ENCODE data around the gene NGEF. TPM values are rescaled to one million over a fixed set of nuclear protein-coding genes. Genes with fewer than 3 reads are reported as not detected.

The NGEF gene
- polyA plus RNA-seq, 1 of the 3 experiments (the other 2 are of a cell fraction), result 1.4 TPM

DNA sequence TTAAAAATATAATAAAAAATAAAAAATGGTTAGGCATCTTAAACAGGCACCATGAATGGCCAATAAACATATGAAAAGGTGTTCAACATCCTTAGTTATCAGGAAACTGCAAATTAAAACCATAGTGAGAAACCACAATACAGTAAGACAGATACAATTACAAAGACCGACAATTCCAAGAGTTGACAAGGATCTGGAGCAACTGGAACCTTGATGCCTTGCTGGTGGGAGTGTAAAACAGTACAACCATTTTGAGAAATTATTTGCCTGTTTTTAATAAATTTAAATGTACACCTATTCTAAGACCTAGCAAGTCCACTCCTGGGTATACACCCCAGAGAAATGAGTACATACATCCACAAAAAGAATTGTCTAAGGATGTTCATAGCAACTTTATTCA lies 49.1 kb downstream of the NGEF start:
- Histone ChIP-seq H3K9me3 (no peaks in the 10 kb centered on the region; the same call in 1 of the 2 replicates), H2AFZ (ENCODE audit: low read depth) (no peak overlapping the region), H3K36me3 (replicated peaks in 1 of 2; ENCODE audit: control insufficient read depth in 1 of 2, insufficient read depth in 2 of 2, low read length in 1 of 2) (no peaks in the 10 kb centered on the region), H3K9me2 (no peaks in the 10 kb centered on the region), H3K4me3 (ENCODE audit: low read depth in 2 of 2, low read length in 1 of 2) (no peak overlapping the region), H3K9ac (no peak overlapping the region), H3K27ac (ENCODE audit: low read depth in 2 of 2, low read length in 1 of 2) (no peak overlapping the region), H3K79me2 (ENCODE audit: insufficient read depth) (no peaks in the 10 kb centered on the region), H3F3A (replicated peaks; ENCODE audit: insufficient read depth) (no peaks in the 10 kb centered on the region), H3K4me1 (ENCODE audit: control insufficient read depth in 1 of 2, insufficient read depth in 2 of 2, low read depth in 1 of 2, low read length in 1 of 2) (no peaks in the 10 kb centered on the region), H4K20me1 (ENCODE audit: insufficient read depth) (no peaks in the 10 kb centered on the region), H3K4me2 (no peak overlapping the region), H3K27me3 (ENCODE audit: insufficient read depth) (no peaks in the 10 kb centered on the region; the same call in 1 of the 2 replicates)
- no peak for TF ChIP-seq PBX3 (IDR thresholded peaks at IDR 0.05)
- TF ChIP-seq, protein P1, sequence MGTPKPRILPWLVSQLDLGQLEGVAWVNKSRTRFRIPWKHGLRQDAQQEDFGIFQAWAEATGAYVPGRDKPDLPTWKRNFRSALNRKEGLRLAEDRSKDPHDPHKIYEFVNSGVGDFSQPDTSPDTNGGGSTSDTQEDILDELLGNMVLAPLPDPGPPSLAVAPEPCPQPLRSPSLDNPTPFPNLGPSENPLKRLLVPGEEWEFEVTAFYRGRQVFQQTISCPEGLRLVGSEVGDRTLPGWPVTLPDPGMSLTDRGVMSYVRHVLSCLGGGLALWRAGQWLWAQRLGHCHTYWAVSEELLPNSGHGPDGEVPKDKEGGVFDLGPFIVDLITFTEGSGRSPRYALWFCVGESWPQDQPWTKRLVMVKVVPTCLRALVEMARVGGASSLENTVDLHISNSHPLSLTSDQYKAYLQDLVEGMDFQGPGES (IDR thresholded peaks at IDR 0.05; ENCODE audit: low read depth, low read length), result no peak
- no peak for TF ChIP-seq TEAD4 (IDR thresholded peaks at IDR 0.05; ENCODE audit: borderline replicate concordance, insufficient read depth)
- 23% methylated on average over 1 of the region's 1 CpG for WGBS (ENCODE audit: low lambda C conversion rate)
- no peak for DNase-seq
- ChIA-PET POLR2A (no interaction called here), CTCF (no interaction called here)

GRCh38 chr2:232960862-232961261 lies 52.2 kb downstream of the NGEF start:
- Histone ChIP-seq H3K4me3 (ENCODE audit: low read depth in 2 of 2, low read length in 1 of 2) (no peak overlapping the region), H3K79me2 (ENCODE audit: insufficient read depth) (no peaks in the 10 kb centered on the region), H4K20me1 (ENCODE audit: insufficient read depth) (no peaks in the 10 kb centered on the region), H3K9ac (no peak overlapping the region), H3F3A (replicated peaks; ENCODE audit: insufficient read depth) (no peaks in the 10 kb centered on the region), H3K27me3 (ENCODE audit: insufficient read depth) (no peaks in the 10 kb centered on the region; the same call in 1 of the 2 replicates), H3K9me3 (no peaks in the 10 kb centered on the region; the same call in 1 of the 2 replicates), H3K4me2 (no peak overlapping the region), H3K4me1 (ENCODE audit: control insufficient read depth in 1 of 2, insufficient read depth in 2 of 2, low read depth in 1 of 2, low read length in 1 of 2) (no peaks in the 10 kb centered on the region), H3K27ac (ENCODE audit: low read depth in 2 of 2, low read length in 1 of 2) (no peak overlapping the region), H3K9me2 (no peaks in the 10 kb centered on the region), H2AFZ (ENCODE audit: low read depth) (no peak overlapping the region), H3K36me3 (replicated peaks in 1 of 2; ENCODE audit: control insufficient read depth in 1 of 2, insufficient read depth in 2 of 2, low read length in 1 of 2) (no peaks in the 10 kb centered on the region)
- WGBS (ENCODE audit: low lambda C conversion rate), result 45% methylated on average over 2 of the region's 2 CpGs
- ChIA-PET CTCF (no interaction called here), POLR2A (no interaction called here)
- no peak for TF ChIP-seq MXI1 (IDR thresholded peaks at IDR 0.05; ENCODE audit: low read depth, low read length)
- TF ChIP-seq RFX5 (IDR thresholded peaks at IDR 0.05; ENCODE audit: low read length), result no peak
- TF ChIP-seq TEAD4 (IDR thresholded peaks at IDR 0.05; ENCODE audit: borderline replicate concordance, insufficient read depth), result no peak
- TF ChIP-seq, protein P2, sequence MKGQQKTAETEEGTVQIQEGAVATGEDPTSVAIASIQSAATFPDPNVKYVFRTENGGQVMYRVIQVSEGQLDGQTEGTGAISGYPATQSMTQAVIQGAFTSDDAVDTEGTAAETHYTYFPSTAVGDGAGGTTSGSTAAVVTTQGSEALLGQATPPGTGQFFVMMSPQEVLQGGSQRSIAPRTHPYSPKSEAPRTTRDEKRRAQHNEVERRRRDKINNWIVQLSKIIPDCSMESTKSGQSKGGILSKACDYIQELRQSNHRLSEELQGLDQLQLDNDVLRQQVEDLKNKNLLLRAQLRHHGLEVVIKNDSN (IDR thresholded peaks at IDR 0.05; ENCODE audit: borderline replicate concordance, low read depth), result no peak
- no peak for TF ChIP-seq RXRA (IDR thresholded peaks at IDR 0.05; ENCODE audit: borderline replicate concordance, low read depth)
- TF ChIP-seq GABPA (IDR thresholded peaks at IDR 0.05; ENCODE audit: low read depth), result no peak
- no peak for TF ChIP-seq MAX (IDR thresholded peaks at IDR 0.05; ENCODE audit: low read depth)
- TF ChIP-seq CHD2 (IDR thresholded peaks at IDR 0.05; ENCODE audit: low read length, partially characterized antibody), result no peak
- DNase-seq, result no peak
